Urinary bladder (tissue), 4 donors: ENCODE results near the gene CDC34. TPM values are rescaled to one million over a fixed set of nuclear protein-coding genes. Genes with fewer than 3 reads are reported as not detected.

Source experiments
- DNase-seq: peaks from one replicate; pipeline ENCODE4 v3.0.0-alpha.2; 2015; ENCODE audit errors: extremely low spot score
- H3K27ac ChIP-seq: one replicate; pipeline ENCODE4 v1.5.1; 2013; ENCODE audit warnings: low read depth, mild to moderate bottlenecking, moderate library complexity
- H3K36me3 ChIP-seq: one replicate; pipeline ENCODE4 v1.6.1; 2013; ENCODE audit warnings: mild to moderate bottlenecking, moderate library complexity; ENCODE audit not compliant: insufficient read depth
- H3K4me1 ChIP-seq: one replicate; pipeline ENCODE4 v1.6.1; 2013; ENCODE audit warnings: mild to moderate bottlenecking, moderate library complexity; ENCODE audit not compliant: insufficient read depth
- H3K4me3 ChIP-seq: one replicate; pipeline ENCODE4 v1.5.1; 2013; ENCODE audit warnings: low read depth, low read length
- WGBS: extraction: QIAGEN DNeasy Blood & Tissue Kit; methylation state at CpG from one replicate; pipeline ENCODE4 v1.1.7; 2013; 5-methylcytosine and 5-hydroxymethylcytosine counted together
- polyA plus RNA-seq: library from polyadenylated mRNA; stranded (reverse); fragments of 200-250 nt; gene quantifications from one replicate; pipeline ENCODE4 v1.2.3, GENCODE V29; 2013
- total RNA-seq: library from RNA; depleted of rRNA; stranded (reverse); fragments of >200 nt; gene quantifications from one replicate; pipeline ENCODE4 v1.2.3, GENCODE V29; 2014
- donor health status: healthy with polysubstance abuse.
- donor health status: healthy.

Gene CDC34
- total and polyA plus RNA-seq, 2 donors: 30.4 to 89.8 TPM

DNA sequence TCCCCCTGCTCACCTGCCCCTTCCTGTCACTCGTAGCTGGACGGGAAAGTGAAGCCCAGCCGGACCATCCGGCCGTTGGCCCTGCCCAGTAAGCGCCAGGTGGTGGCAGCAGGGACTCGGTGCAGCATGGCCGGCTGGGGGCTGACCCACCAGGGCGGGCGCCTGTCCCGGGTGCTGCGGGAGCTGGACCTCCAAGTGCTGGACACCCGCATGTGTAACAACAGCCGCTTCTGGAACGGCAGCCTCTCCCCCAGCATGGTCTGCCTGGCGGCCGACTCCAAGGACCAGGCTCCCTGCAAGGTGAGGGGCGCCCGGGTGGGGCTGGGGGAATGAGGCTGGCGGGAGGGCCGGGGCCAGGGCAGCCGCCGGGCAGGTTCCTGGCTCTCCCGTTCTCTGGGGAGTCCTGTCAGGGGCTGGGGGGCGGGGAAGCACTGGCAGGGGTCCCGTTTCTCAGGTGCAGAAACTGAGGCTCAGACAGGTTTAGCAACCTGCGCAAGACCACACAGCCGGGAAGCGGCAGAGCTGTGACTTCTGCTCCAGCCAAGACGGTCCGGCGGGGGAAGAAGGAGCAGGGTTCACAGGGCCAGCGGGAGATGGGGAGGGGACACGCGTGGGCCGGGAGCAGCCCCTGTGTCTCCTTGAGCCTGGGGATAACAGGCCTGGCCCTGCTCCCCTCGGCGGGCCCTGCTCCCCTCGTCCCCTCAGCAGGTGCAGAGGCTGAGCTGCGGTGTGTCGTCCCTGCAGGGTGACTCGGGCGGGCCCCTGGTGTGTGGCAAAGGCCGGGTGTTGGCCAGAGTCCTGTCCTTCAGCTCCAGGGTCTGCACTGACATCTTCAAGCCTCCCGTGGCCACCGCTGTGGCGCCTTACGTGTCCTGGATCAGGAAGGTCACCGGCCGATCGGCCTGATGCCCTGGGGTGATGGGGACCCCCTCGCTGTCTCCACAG is 17.6 kb downstream of the CDC34 start:
- DNase-seq: no peak

DNA sequence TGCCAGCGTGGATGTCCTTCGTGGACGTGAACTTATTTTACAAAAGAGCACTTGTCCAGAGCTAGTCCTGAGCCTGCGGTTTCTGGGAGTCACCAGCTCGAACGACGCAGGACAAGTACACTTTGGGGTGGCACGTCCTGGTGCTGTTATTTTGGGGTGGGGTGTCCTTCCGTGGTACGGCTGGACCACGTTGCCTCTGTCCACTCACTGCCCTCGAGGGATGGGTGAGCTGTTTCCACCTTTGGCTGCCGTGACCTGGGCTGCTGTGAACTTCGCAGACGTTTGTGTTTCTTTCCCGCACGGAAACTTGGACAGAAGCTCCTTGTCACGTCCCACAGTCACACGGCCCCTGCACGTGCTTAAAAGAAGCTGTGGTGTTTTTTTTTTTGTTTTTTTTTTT is 23.3 kb downstream of the CDC34 start:
- Histone ChIP-seq H3K27ac (no peak overlapping the region), H3K36me3 (no peaks in the 10 kb centered on the region), H3K4me3 (no peak overlapping the region), H3K4me1 (no peaks in the 10 kb centered on the region)
- DNase-seq: no peak
- WGBS: 80% methylated on average over 20 of the region's 20 CpGs

More for the DNA sequence above, 17.6 kb downstream of the CDC34 start:
- Histone ChIP-seq H3K4me1 (no peaks in the 10 kb centered on the region), H3K36me3 (no peaks in the 10 kb centered on the region), H3K4me3 (no peak overlapping the region), H3K27ac (no peak overlapping the region)
- 77% methylated on average over 52 of the region's 52 CpGs for WGBS

DNA sequence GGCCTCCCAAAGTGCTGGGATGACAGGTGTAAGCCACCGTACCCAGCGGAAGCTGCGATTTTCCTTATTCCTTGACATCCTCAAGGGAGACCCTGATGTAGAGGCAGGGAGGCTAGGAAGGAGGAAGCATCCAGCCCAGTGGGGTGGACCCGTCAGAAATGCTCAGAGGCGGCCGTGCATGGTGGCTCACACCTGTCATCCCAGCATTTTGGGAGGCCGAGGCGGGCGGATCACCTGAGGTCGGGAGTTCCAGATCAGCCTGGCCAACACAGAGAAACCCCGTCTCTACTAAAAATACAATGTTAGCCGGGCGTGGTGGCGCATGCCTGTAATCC is 23.9 kb downstream of the CDC34 start:
- H3K27ac ChIP-seq: no peak overlapping the region
- WGBS: 94% methylated on average over 13 of the region's 14 CpGs
- H3K4me3 ChIP-seq: no peak overlapping the region

DNA sequence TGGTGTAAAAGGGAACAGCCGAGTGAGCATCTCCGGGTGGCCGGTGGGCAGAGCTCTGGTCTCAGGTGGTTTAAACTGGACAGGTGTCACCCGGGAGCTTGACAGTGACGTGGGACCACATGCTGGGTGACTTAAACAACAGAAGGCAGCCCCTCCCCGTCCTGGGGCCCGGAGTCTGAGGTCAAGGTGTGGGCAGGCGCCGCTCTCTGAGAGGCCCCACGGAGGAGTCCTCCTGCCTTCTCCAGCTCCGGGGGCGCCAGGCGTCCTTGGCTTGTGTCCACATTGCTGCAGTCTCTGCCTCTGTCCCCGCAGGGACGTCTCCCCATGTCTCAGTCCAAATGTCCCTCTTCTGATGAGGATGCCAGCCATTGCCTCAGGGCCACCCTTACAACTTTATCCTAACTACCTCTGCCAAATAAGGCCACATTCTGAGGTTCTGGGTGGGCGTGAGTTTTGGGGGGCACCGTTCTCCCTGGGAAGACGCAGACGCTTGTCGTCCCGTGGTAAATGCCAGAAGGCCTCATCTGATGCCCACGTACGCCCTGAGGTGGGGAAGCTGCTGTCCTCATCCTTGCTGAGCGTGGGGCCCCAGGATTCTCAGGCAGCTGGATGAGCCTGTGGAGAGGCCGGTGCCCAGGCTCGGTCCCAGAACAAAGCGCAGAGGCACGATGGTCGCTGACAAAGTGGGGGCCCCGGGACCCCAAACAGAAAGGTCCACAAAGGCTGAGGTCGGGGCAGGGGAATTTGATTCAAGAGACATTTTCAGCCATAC is 25.2 kb downstream of the CDC34 start:
- DNase-seq: no peak
- Histone ChIP-seq H3K4me3 (no peak overlapping the region), H3K27ac (no peak overlapping the region), H3K36me3 (no peaks in the 10 kb centered on the region), H3K4me1 (no peaks in the 10 kb centered on the region)
- WGBS: 85% methylated on average over 31 of the region's 31 CpGs

More for the DNA sequence above, 23.9 kb downstream of the CDC34 start:
- no peak for DNase-seq
- no peaks in the 10 kb centered on the region for H3K36me3 ChIP-seq
- no peaks in the 10 kb centered on the region for H3K4me1 ChIP-seq

DNA sequence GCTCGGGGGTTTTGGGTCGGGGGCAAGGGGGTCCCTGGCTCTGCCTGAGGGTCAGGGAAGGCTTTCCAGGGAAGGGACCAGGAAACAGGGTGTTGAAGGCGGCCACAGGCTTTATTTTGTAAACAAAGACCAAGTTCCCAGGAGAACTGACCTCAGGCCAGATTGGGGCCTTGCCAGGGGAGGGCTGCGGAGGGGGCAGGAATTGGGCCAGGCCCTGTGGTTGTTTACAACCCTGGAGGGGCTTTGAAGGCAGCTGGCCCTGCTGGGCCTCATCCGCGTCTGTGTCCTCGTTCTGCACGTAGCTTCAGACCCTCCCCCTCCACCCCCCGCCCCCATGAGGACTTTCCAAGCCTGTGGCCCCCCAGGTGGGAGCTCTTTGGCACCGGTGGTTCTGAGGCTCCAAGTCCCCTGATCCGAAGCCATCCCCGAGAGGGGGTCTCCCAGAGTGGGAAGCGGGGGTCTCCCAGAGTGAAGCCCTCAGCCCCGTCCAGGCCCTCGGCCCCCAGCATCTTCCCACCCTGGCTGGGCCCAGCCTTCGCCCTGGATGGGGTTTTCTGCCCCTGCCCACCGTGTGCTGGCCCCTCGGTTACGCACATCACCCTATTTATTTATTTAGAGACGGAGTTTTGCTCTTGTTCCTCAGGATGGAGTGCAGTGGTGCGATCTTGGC is 27.3 kb downstream of the CDC34 start:
- H3K4me3 ChIP-seq: no peak overlapping the region
- H3K27ac ChIP-seq: peak overlapping the region; percentile 27
- DNase-seq: no peak
- H3K36me3 ChIP-seq: no peaks in the 10 kb centered on the region
- H3K4me1 ChIP-seq: no peaks in the 10 kb centered on the region
- WGBS: 32% methylated on average over 21 of the region's 21 CpGs

DNA sequence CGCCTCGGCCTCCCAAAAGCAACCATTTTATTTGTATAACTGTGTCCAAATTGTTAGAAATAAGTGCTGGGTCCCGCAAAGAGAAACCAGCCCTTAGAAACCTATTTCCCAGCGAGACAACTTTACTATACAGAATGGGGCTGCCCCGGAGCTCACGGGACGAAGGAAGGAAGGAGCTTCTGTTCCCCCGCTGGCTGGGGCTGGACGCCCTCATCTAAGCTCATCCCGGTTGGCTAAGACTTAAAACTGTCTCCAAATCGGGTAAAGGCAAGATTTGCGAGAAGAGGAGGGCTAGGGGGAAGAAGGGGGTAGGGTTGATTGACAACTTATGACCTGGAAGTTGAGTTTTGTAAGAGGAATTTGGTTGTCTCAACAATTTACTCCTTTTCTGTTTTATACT is 28.6 kb downstream of the CDC34 start:
- 83% methylated on average over 12 of the region's 12 CpGs for WGBS
- H3K36me3 ChIP-seq: no peaks in the 10 kb centered on the region
- no peak overlapping the region for H3K27ac ChIP-seq
- H3K4me3 ChIP-seq: no peak overlapping the region
- no peaks in the 10 kb centered on the region for H3K4me1 ChIP-seq
- no peak for DNase-seq

DNA sequence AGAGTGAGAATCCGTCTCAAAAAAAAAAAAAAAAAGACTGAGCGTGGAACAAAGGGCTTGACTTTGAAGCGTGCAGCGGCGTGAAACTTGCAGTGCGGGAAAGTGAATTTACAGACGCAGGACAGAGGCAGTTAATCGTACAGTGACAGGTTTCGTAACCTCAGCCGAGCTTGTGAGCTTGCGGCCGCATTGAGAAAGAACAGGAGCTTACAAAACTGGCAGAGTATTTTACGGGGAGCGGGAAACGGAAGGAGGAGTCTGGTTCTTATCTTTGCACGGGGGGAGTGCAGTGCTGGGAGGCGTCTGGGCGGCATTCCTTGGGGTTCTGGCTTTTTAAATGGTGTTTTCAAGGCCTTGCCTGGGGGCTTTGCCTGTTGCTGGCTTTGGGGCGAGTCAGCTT is 34.8 kb downstream of the CDC34 start:
- Histone ChIP-seq H3K36me3 (no peaks in the 10 kb centered on the region), H3K4me3 (no peak overlapping the region), H3K4me1 (no peaks in the 10 kb centered on the region), H3K27ac (no peak overlapping the region)
- 20% methylated on average over 19 of the region's 19 CpGs for WGBS
- DNase-seq: peak; percentile 76

DNA sequence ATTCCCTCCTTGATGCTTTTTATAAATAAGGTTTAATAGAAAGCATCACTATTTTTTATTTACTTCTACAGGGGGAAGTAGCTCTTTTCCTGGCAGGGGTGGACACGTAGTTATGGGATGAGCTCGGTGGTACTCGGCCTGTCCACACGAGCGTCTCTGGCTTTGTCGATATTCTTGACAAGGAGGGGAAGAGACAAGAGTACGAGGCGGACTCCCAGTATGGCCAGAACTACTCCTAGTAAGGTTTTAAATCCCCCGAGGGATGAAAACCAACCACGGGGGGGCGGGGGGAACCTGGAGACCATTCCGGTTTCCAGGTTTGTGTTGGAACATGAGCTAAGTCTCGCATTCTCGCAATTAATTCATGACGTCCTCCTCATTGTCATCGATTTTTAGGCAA is 35.3 kb downstream of the CDC34 start:
- Histone ChIP-seq H3K4me1 (no peaks in the 10 kb centered on the region), H3K27ac (peak overlapping the region; percentile 28), H3K36me3 (no peaks in the 10 kb centered on the region), H3K4me3 (no peak overlapping the region)
- DNase-seq: no peak
- 29% methylated on average over 16 of the region's 16 CpGs for WGBS

DNA sequence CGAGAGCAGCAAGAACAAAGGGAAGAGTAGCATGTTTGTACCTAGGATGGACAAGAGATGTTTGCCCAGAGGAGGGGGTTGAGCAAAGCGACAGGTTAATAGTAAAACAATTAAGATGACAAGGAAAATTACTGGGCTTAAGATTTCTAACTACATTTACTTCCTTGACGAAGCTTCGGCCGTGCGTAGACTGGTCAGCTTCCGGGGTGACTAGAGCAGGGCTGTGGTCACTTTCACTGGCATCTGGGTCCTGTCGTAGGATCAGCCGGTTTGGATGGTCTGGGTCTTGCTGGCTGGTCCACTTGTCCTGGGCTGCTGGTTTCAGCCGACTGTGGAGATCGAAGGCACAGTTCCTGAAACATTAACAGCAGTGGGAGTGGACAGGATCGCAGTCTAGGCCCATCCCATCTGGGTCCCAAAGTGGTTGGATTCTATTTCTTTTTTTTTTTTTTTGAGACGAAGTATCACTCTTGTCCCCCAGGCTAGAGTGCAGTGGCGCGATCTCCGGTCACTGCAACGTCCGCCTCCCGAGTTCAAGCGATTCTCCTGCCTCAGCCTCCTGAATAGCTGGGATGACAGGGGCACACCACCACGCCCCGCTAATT is 35.8 kb downstream of the CDC34 start:
- no peak overlapping the region for H3K27ac ChIP-seq
- 87% methylated on average over 22 of the region's 22 CpGs for WGBS
- no peak for DNase-seq
- no peaks in the 10 kb centered on the region for H3K4me1 ChIP-seq
- no peaks in the 10 kb centered on the region for H3K36me3 ChIP-seq
- no peak overlapping the region for H3K4me3 ChIP-seq

DNA sequence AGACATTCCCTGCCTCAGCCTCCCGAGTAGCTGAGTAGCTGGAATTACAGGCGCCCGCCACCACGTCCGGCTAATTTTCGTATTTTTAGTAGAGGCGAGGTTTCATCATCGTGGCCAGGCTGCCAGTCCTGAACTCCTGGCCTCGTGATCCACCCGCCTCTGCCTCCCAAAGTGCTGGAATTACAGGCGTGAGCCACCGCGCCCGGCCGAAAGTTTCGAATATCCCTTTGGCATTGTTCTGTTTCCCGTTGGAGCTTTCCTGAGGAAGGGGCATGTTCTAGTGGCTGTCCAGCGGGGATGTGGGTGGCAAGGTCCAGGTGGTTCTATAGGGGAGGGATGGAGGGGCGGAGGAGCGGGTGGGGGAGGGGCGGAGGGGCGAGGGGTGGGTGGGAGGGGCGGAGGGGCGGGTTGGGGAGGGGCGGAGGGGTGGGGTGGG is 38.7 kb downstream of the CDC34 start:
- 76% methylated on average over 22 of the region's 25 CpGs for WGBS
- Histone ChIP-seq H3K27ac (no peak overlapping the region), H3K36me3 (no peaks in the 10 kb centered on the region), H3K4me1 (no peaks in the 10 kb centered on the region), H3K4me3 (no peak overlapping the region)
- no peak for DNase-seq

DNA sequence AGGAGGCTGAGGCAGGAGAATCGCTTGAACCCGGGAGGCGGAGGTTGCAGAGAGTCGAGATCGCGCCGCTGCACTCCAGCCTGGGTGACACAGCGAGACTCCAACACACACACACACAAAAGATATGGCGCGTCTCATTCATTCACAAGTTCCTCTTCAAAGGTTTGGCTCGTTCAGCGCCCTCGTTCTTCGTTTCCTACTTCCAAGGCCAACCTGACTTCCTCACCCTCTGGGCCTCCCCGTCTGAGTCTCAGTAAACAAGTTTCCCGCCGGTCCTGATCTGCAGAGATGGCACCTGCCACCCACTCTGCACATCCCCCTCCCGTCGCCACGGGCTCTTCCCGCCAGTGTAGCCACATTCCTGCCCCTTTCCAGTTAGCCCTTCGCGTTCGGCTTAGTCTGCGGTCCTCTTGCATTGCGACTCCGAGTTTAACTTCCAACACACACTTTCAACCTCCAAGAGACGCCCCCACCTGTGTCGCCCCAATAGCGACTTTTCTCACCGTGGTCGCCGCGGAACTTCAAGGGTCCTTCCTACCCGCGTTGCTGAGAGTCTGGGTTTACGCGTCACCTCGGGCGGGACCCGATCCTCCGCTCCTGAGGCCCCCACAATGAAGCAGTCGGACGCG is 39.5 kb downstream of the CDC34 start:
- 7% methylated on average over 45 of the region's 45 CpGs for WGBS
- Histone ChIP-seq H3K4me3 (peak overlapping the region; percentile 33), H3K27ac (no peak overlapping the region), H3K36me3 (no peaks in the 10 kb centered on the region), H3K4me1 (no peaks in the 10 kb centered on the region)
- DNase-seq: no peak

DNA sequence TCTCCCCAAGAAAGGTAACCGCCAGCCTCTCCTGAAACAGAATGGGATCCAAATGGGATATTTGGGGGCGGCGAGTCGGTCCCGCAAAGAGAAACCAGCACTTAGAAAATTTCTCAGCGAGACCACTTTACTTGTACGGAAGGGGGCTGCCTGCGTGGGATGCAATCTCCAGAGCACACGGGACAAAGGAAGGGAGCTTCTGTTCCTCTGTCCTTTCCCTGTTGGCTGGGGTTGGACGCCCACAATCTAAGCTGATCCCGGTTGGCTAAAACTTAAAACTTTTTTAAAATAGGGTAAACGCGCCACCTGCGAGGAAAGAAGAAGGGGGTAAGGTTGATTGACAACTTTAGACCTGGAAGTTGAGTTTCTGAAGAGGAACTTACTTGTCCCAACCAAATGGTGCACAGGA is 40.0 kb downstream of the CDC34 start:
- Histone ChIP-seq H3K27ac (no peak overlapping the region), H3K4me3 (peak overlapping the region; percentile 33), H3K4me1 (no peaks in the 10 kb centered on the region), H3K36me3 (no peaks in the 10 kb centered on the region)
- no peak for DNase-seq
- 3% methylated on average over 14 of the region's 14 CpGs for WGBS
